DND-41 (cell line): Measurements from ENCODE around the gene IQCK.

Experiments used
- EZH2 ChIP-seq: IDR thresholded peaks from 3 replicates; pipeline ENCODE4 v1.6.1; 2012; ENCODE audit warnings: borderline replicate concordance, low read depth, mild to moderate bottlenecking, moderate library complexity, low read length, inconsistent platforms; ENCODE audit not compliant: severe bottlenecking
- TF ChIP-seq, protein P1 (sequence below): IDR thresholded peaks from 2 replicates; pipeline ENCODE4 v1.5.1; 2012; ENCODE audit warnings: borderline replicate concordance, low read length, moderate library complexity, mild to moderate bottlenecking; ENCODE audit not compliant: poor library complexity, severe bottlenecking; ENCODE audit errors: extremely low read depth

DNA sequence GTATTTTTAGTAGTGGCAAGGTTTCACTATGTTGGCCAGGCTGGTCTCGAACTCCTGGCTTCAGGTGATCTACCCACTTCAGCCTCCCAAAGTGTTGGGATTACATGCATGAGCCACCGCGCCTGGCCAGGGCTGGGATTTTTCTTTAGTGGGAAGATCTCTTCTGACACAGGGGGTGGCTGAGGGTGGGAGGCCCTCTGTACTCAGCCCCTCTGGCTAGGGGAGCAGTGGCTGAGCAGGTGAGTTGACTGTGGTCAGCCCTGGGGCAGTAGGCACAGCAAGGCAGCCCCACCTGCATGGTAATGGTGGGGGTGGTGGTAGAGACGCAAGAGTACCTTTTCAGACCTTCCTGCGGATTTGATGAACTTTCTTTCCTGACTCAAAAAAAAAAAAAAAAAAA, 178.9 kb downstream of the IQCK start:
- TF ChIP-seq, protein P1, sequence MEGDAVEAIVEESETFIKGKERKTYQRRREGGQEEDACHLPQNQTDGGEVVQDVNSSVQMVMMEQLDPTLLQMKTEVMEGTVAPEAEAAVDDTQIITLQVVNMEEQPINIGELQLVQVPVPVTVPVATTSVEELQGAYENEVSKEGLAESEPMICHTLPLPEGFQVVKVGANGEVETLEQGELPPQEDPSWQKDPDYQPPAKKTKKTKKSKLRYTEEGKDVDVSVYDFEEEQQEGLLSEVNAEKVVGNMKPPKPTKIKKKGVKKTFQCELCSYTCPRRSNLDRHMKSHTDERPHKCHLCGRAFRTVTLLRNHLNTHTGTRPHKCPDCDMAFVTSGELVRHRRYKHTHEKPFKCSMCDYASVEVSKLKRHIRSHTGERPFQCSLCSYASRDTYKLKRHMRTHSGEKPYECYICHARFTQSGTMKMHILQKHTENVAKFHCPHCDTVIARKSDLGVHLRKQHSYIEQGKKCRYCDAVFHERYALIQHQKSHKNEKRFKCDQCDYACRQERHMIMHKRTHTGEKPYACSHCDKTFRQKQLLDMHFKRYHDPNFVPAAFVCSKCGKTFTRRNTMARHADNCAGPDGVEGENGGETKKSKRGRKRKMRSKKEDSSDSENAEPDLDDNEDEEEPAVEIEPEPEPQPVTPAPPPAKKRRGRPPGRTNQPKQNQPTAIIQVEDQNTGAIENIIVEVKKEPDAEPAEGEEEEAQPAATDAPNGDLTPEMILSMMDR: no peak
- no peak for TF ChIP-seq EZH2
